ENCODE measurements around the gene SNX17.
"Not testable (repeated sequence)": the region's sequence is repeated elsewhere in the genome, so short reads cannot be mapped to it uniquely, and the experiment has no call there.

SNX17 gene

DNA sequence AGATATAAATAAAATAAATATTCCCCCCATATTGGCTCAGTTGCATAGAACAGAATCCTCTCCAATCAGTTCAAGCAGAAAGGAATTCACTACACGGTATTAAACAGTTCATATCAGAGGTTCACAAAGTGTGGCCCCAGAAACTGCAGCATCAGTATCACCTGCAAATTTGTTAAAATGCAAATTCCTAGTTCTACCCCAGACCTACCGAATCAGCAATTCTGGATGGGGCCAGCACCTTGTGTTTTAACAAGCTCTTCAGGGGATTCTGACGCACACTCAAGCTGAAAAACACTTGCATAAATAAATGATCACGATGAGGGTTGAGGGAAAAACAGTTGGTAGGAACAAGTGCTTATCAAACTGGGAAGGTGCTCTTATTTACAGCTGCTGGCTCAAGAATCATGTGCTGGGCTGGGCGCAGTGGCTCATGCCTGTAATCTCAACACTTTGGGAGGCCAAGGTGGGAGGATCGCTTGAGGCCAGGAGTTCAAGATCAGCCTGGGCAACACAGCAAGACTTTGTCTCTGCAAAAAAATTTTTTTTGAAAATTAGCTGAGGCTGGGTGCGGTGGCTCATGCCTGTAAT, 20.2 kb upstream of the SNX17 start:
- H3K27me3 ChIP-seq (ENCODE audit: insufficient read depth, low read length): no peaks in the 10 kb centered on the region
- 93% methylated on average over 7 of the region's 7 CpGs for WGBS
- H3K27ac ChIP-seq (ENCODE audit: low read depth, low read length): no peak overlapping the region
- no peaks in the 10 kb centered on the region for H3K9me3 ChIP-seq (ENCODE audit: insufficient read depth, low read depth, low read length)
- H3K4me1 ChIP-seq (ENCODE audit: insufficient read depth, low read length): peaks cover 19% of the 10 kb centered on the region
- no peak overlapping the region for H3K9ac ChIP-seq (ENCODE audit: low read depth, low read length)
- peaks cover 11% of the 10 kb centered on the region for H3K36me3 ChIP-seq (ENCODE audit: insufficient read depth, low read length)
- no peak overlapping the region for H3K4me3 ChIP-seq (ENCODE audit: low read length)

DNA sequence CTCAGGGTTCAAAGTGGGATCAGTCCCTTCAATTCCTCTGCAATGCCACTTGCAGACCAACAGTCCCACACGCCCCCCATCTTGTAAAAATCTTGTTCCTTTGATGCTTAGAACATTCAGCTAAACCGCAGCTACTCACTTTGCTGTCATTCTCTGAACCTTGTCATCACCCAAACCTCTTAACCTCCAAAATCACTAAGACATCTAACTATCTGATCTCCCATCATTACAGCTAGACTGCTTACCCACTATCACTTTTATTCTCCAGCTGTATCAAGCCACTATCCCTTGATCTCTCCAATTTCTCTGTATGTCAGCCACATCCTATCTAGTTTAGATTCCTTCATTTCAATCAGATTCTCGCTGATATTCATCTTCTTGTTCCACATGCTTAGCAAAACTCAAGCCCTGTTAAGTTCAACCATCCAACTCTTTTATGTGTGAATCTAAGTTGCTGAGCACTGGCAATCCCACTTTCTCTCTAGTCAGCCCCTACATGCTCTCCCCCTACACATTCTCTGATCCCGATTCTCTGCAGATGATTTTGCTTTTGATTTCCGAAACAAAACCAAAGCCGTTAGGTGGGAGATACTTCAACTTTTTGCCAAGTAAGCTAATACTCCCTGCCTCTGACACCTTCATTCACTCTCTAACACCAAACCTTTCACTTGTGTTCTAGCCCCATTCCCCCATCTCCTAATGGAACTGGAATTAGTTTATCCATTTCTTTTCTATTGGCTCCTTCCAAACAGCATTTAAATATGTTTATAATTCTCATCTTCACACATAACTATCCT, 18.4 kb upstream of the SNX17 start:
- Histone ChIP-seq H3K27ac (ENCODE audit: low read depth, low read length) (no peak overlapping the region), H3K9ac (ENCODE audit: low read depth, low read length) (no peak overlapping the region), H3K4me3 (ENCODE audit: low read length) (no peak overlapping the region), H3K4me1 (ENCODE audit: insufficient read depth, low read length) (peaks cover 19% of the 10 kb centered on the region), H3K9me3 (ENCODE audit: insufficient read depth, low read depth, low read length) (no peaks in the 10 kb centered on the region), H3K36me3 (ENCODE audit: insufficient read depth, low read length) (peaks cover 11% of the 10 kb centered on the region), H3K27me3 (ENCODE audit: insufficient read depth, low read length) (no peaks in the 10 kb centered on the region)
- WGBS: 93% methylated on average over 6 of the region's 6 CpGs

GRCh38 chr2:27353386-27353761, 17.0 kb upstream of the SNX17 start:
- WGBS: 90% methylated on average over 5 of the region's 5 CpGs
- H3K4me3 ChIP-seq (ENCODE audit: low read length); H3K27me3 ChIP-seq (ENCODE audit: insufficient read depth, low read length); H3K27ac ChIP-seq (ENCODE audit: low read depth, low read length); H3K9ac ChIP-seq (ENCODE audit: low read depth, low read length); H3K9me3 ChIP-seq (ENCODE audit: insufficient read depth, low read depth, low read length): not testable (repeated sequence)
- Histone ChIP-seq H3K36me3 (ENCODE audit: insufficient read depth, low read length) (peaks cover 11% of the 10 kb centered on the region), H3K4me1 (ENCODE audit: insufficient read depth, low read length) (peaks cover 19% of the 10 kb centered on the region)

GRCh38 chr2:27353762-27354596, 16.4 kb upstream of the SNX17 start:
- Histone ChIP-seq H3K27me3 (ENCODE audit: insufficient read depth, low read length) (no peaks in the 10 kb centered on the region), H3K4me1 (ENCODE audit: insufficient read depth, low read length) (peaks cover 19% of the 10 kb centered on the region), H3K4me3 (ENCODE audit: low read length) (no peak overlapping the region; the same call in 1 of the 2 replicates), H3K27ac (ENCODE audit: low read depth, low read length) (peak overlapping the region; percentile 26; the same call in 1 of the 2 replicates), H3K9ac (ENCODE audit: low read depth, low read length) (no peak overlapping the region), H3K36me3 (ENCODE audit: insufficient read depth, low read length) (peaks cover 11% of the 10 kb centered on the region), H3K9me3 (ENCODE audit: insufficient read depth, low read depth, low read length) (no peaks in the 10 kb centered on the region)
- WGBS: 94% methylated on average over 6 of the region's 7 CpGs

DNA sequence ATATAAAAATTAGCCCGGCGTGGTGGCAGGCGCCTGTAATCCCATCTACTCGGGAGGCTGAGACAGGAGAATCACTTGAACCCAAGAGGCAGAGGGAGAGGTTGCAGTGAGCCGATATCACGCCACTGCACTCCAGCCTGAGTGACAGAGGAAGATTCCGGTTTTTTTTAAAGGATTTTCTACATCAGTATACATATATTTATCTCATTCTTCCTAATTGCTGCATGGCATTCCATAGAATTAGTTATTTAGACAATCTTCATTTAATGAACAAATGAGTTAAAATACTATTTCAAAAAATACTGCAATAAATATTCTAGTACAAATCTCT, 15.9 kb upstream of the SNX17 start:
- Histone ChIP-seq H3K4me3 (ENCODE audit: low read length) (no peak overlapping the region), H3K27ac (ENCODE audit: low read depth, low read length) (no peak overlapping the region; the same call in 1 of the 2 replicates), H3K9me3 (ENCODE audit: insufficient read depth, low read depth, low read length) (no peaks in the 10 kb centered on the region), H3K36me3 (ENCODE audit: insufficient read depth, low read length) (peaks cover 11% of the 10 kb centered on the region), H3K27me3 (ENCODE audit: insufficient read depth, low read length) (no peaks in the 10 kb centered on the region), H3K4me1 (ENCODE audit: insufficient read depth, low read length) (peaks cover 19% of the 10 kb centered on the region), H3K9ac (ENCODE audit: low read depth, low read length) (no peak overlapping the region)
- WGBS: 89% methylated on average over 7 of the region's 7 CpGs

GRCh38 chr2:27356056-27356381, 14.4 kb upstream of the SNX17 start:
- peak overlapping the region; percentile 95 for H3K27ac ChIP-seq (ENCODE audit: low read depth, low read length)
- H3K36me3 ChIP-seq (ENCODE audit: insufficient read depth, low read length): peaks cover 6% of the 10 kb centered on the region
- H3K4me1 ChIP-seq (ENCODE audit: insufficient read depth, low read length): peaks cover 19% of the 10 kb centered on the region
- H3K9ac ChIP-seq (ENCODE audit: low read depth, low read length): peak overlapping the region; percentile 94
- no peaks in the 10 kb centered on the region for H3K27me3 ChIP-seq (ENCODE audit: insufficient read depth, low read length)
- peak overlapping the region; percentile 76 for H3K4me3 ChIP-seq (ENCODE audit: low read length)
- WGBS: under 1% methylated on average over 12 of the region's 12 CpGs
- no peaks in the 10 kb centered on the region for H3K9me3 ChIP-seq (ENCODE audit: insufficient read depth, low read depth, low read length)

DNA sequence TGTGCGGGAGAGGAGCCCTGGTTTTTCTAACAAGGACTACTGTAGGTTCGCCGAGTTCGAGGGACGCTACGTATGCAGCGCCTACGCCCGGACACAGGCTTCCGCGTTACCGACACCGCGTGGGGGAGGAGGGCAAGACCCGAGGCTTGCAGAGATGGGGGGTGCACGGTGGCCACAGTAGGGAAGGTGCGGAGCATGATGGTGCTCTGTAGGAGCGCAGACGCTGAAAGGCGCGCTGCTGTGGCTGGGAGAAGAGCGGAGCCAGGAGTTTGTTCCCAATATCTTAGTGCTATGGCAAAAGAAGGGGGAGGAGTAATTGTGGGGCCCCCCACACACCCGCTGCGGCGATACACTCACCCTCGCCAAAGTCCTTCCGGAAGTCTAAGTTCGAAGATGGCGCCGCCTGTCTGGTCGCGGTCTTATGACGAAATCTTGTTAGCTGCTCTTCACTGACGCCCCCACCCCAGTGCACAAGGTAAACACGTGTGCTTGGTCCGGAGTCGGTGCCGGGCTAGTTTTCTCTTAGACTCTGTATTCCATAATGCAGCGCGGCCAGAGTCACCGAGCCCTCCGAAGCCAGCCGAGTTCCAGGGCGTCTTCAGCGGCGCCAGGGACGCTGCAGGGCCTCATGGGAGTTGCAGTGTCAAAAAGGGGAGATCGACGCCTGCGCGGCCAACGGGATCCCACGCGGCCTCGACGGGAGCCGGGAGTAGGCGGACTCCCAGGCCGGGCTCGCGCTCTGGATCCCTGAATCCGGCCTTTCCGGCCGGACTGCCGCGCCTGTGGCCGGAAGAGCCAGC, 13.8 kb upstream of the SNX17 start, which contains the start of gene GTF3C2:
GTF3C2 (minus strand) TSS at position 383 of the 800 bp plus-strand sequence. CDS start 13,210 bp downstream, outside the sequence.
- Histone ChIP-seq H3K9ac (ENCODE audit: low read depth, low read length) (peak within 1 kb of the TSS; percentile 94), H3K36me3 (ENCODE audit: insufficient read depth, low read length) (peaks cover 6% of the 10 kb centered on the region), H3K27me3 (ENCODE audit: insufficient read depth, low read length) (no peaks in the 10 kb centered on the region), H3K4me3 (ENCODE audit: low read length) (peak within 1 kb of the TSS; percentile 76), H3K9me3 (ENCODE audit: insufficient read depth, low read depth, low read length) (no peaks in the 10 kb centered on the region), H3K27ac (ENCODE audit: low read depth, low read length) (peak within 1 kb of the TSS; percentile 95), H3K4me1 (ENCODE audit: insufficient read depth, low read length) (peaks cover 19% of the 10 kb centered on the region)
- WGBS: under 1% methylated on average over 67 of the region's 67 CpGs

DNA sequence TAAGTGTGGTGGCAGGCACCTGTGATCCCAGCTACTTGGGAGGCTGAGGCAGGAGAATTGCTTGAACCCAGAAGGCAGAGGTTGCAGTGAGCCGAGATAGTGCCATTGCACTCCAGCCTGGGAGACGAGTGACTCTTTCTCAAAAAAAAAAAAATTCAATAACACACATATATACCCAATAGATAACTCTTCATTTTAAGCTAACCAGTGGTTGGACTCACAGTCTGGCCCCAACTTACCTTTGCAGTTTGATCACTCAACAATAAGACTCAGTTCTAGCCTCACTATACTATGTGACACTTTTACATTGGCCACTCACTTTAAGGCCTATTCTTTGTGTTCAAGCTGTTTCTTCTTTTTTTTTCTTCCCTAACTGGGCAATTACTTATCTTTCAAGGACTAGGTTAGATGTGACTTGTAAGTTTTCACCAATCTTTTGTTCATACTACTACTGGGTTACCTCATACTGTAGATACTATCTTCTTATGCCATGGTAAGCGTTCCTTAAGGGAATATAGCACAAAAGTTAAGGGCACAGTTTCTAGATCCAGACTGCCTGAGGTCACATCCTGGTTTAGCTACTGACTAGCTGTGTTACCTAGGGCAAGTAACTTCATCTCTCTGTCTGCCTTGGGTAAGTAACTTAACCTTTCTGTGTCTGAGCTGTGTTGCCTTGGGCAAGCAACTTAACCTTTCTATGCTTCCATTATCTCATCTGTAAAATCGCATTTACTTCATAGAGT, 7.6 kb upstream of the SNX17 start:
- Histone ChIP-seq H3K27ac (ENCODE audit: low read depth, low read length) (no peak overlapping the region), H3K9ac (ENCODE audit: low read depth, low read length) (no peak overlapping the region)
- 93% methylated on average over 3 of the region's 4 CpGs for WGBS

DNA sequence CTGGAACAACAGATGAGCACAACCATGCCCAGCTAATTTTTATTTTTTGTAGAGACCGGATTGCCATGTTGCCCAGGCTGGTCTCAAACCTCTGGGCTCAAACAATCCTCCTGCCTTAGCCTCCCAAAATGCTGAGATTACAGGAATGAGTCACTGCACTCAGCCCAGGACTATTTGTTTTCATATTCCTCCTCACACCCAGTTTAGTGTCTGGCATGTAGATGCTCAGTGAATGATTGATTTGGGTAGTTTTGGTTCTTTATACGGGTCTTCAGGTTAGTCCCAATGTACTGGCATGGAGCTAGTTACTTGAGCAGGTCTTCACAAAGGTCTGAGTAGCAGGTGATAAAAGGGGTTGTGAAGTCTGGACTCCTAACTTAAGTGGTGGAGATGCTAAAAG, 6.5 kb upstream of the SNX17 start:
- H3K9me3 ChIP-seq (ENCODE audit: insufficient read depth, low read depth, low read length): no peaks in the 10 kb centered on the region
- no peaks in the 10 kb centered on the region for H3K27me3 ChIP-seq (ENCODE audit: insufficient read depth, low read length)
- WGBS: 93% methylated on average over 2 of the region's 2 CpGs
- no peak overlapping the region for H3K9ac ChIP-seq (ENCODE audit: low read depth, low read length)
- H3K36me3 ChIP-seq (ENCODE audit: insufficient read depth, low read length): peaks cover 50% of the 10 kb centered on the region
- no peak overlapping the region for H3K27ac ChIP-seq (ENCODE audit: low read depth, low read length)
- H3K4me1 ChIP-seq (ENCODE audit: insufficient read depth, low read length): no peaks in the 10 kb centered on the region
- H3K4me3 ChIP-seq (ENCODE audit: low read length): no peak overlapping the region

More for the DNA sequence above, 7.6 kb upstream of the SNX17 start:
- H3K9me3 ChIP-seq (ENCODE audit: insufficient read depth, low read depth, low read length): no peaks in the 10 kb centered on the region
- no peak overlapping the region for H3K4me3 ChIP-seq (ENCODE audit: low read length)
- H3K4me1 ChIP-seq (ENCODE audit: insufficient read depth, low read length): no peaks in the 10 kb centered on the region
- peaks cover 41% of the 10 kb centered on the region for H3K36me3 ChIP-seq (ENCODE audit: insufficient read depth, low read length)
- no peaks in the 10 kb centered on the region for H3K27me3 ChIP-seq (ENCODE audit: insufficient read depth, low read length)

GRCh38 chr2:27369471-27370025, 868 bp upstream of the SNX17 start:
- WGBS: 7% methylated on average over 18 of the region's 18 CpGs
- Histone ChIP-seq H3K36me3 (ENCODE audit: insufficient read depth, low read length) (peaks cover 60% of the 10 kb centered on the region), H3K27me3 (ENCODE audit: insufficient read depth, low read length) (no peaks in the 10 kb centered on the region), H3K4me1 (ENCODE audit: insufficient read depth, low read length) (peaks cover 9% of the 10 kb centered on the region; the same call in 1 of the 2 replicates), H3K9me3 (ENCODE audit: insufficient read depth, low read depth, low read length) (no peaks in the 10 kb centered on the region), H3K27ac (ENCODE audit: low read depth, low read length) (peak overlapping the region; percentile 69), H3K9ac (ENCODE audit: low read depth, low read length) (peak overlapping the region; percentile 93), H3K4me3 (ENCODE audit: low read length) (peak overlapping the region; percentile 98)
